GM12878 (cell line): ENCODE results near the gene UBAC2. TPM values are rescaled to one million over a fixed set of nuclear protein-coding genes. Genes with fewer than 3 reads are reported as not detected.
A peak's percentile ranks its signal among the peaks of the same experiment; 100 is the strongest.

ENCODE experiments used
- ATF3 ChIP-seq: IDR thresholded peaks from 2 replicates; pipeline ENCODE4 v1.6.1; 2011; ENCODE audit warnings: low read depth, mild to moderate bottlenecking, low read length, moderate library complexity, borderline replicate concordance; ENCODE audit errors: extremely low read depth
- CEBPB ChIP-seq, 2 experiments: fragments of 150-350 bp in 1 of 2; IDR thresholded peaks; 2 replicates each; pipeline ENCODE4 v1.6.1; 2012 to 2014; ENCODE audit warnings: low read depth in 2 of 2, low read length in 2 of 2, borderline replicate concordance in 1 of 2, inconsistent platforms in 1 of 2
- CUX1 ChIP-seq: IDR thresholded peaks from 2 replicates; pipeline ENCODE4 v1.6.1; 2012; ENCODE audit warnings: improper control_type of control experiment, low read depth, low read length; ENCODE audit not compliant: insufficient replicate concordance
- GATAD2B ChIP-seq: fragments of 450-650 bp; conservative IDR thresholded peaks from 2 replicates; pipeline ENCODE4 v1.6.1; 2017; ENCODE audit warnings: low read depth, mild to moderate bottlenecking, moderate library complexity
- HSF1 ChIP-seq: fragments of 150-350 bp; IDR thresholded peaks from 2 replicates; pipeline ENCODE4 v1.6.1; 2014; ENCODE audit warnings: mild to moderate bottlenecking, low read depth, low read length
- IRF3 ChIP-seq: fragments of 450-650 bp; IDR thresholded peaks from 2 replicates; pipeline ENCODE4 v1.6.1; 2014; ENCODE audit warnings: mild to moderate bottlenecking
- MEF2B ChIP-seq: fragments of 450-650 bp; IDR thresholded peaks from 2 replicates; pipeline ENCODE4 v1.6.1; 2018; ENCODE audit warnings: mild to moderate bottlenecking, moderate library complexity; ENCODE audit not compliant: partially characterized antibody, poor library complexity, severe bottlenecking
- MYC ChIP-seq: IDR thresholded peaks from 2 replicates; pipeline ENCODE4 v1.6.1; 2011; ENCODE audit warnings: mild to moderate bottlenecking, low read length, moderate library complexity, inconsistent platforms; ENCODE audit not compliant: insufficient read depth, insufficient replicate concordance, insufficient read length, severe bottlenecking
- NFIC ChIP-seq: IDR thresholded peaks from 2 replicates; pipeline ENCODE4 v1.6.1; 2012; ENCODE audit warnings: low read depth, mild to moderate bottlenecking, inconsistent platforms, low read length, moderate library complexity
- PAX8 ChIP-seq: fragments of 450-650 bp; IDR thresholded peaks from 2 replicates; pipeline ENCODE4 v1.6.1; 2017; ENCODE audit warnings: mild to moderate bottlenecking, moderate library complexity
- RCOR1 ChIP-seq: conservative IDR thresholded peaks from 2 replicates; pipeline ENCODE4 v1.6.1; 2012; ENCODE audit warnings: low read depth, low read length, improper control_type of control experiment
- SREBF1 ChIP-seq: IDR thresholded peaks from 2 replicates; pipeline ENCODE4 v1.6.1; 2012; ENCODE audit warnings: mild to moderate bottlenecking, low read length
- TARDBP ChIP-seq: IDR thresholded peaks from 2 replicates; pipeline ENCODE4 v1.6.1; 2016; ENCODE audit warnings: borderline replicate concordance
- TCF3 ChIP-seq: IDR thresholded peaks from 2 replicates; pipeline ENCODE4 v1.6.1; 2012; ENCODE audit warnings: low read depth, mild to moderate bottlenecking, low read length, borderline replicate concordance; ENCODE audit not compliant: insufficient read depth
- ZBTB11 ChIP-seq: fragments of 450-650 bp; formaldehyde crosslinking; IDR thresholded peaks from 2 replicates; pipeline ENCODE4 v1.5.0; 2022; ENCODE audit warnings: mild to moderate bottlenecking, missing genetic modification characterization
- ZNF384 ChIP-seq: IDR thresholded peaks from 2 replicates; pipeline ENCODE4 v1.6.1; 2012; ENCODE audit warnings: low read depth, mild to moderate bottlenecking, low read length, improper control_type of control experiment, borderline replicate concordance
- ZZZ3 ChIP-seq: IDR thresholded peaks from 2 replicates; pipeline ENCODE4 v1.6.1; 2011; ENCODE audit warnings: low read depth; ENCODE audit not compliant: control insufficient read depth, insufficient read length
- polyA plus RNA-seq, 11 experiments: library from polyadenylated mRNA; depleted of rRNA in 4 of 11; unstranded in 6 of 11; stranded (reverse) in 5 of 11; fragments of >200 nt; fragmentation: Nextera tagmentation in 4 of 11; fragmentation: Illumina TruSeq in 1 of 11; extraction: Ambion mirVana in 4 of 11; extraction: Trizol in 1 of 11; gene quantifications; 1 replicate in 1 of 11; 2 replicates in 10 of 11; pipeline versions ENCODE4 v1.2.1 to v1.2.3, GENCODE V29; 2011 to 2016; ENCODE audit warnings: inconsistent platforms in 2 of 11, missing spikeins in 2 of 11, low read depth in 1 of 11
- total RNA-seq, 4 experiments: library from RNA; depleted of rRNA in 3 of 4; stranded (reverse); fragments of >200 nt in 3 of 4; fragmentation: Illumina TruSeq in 1 of 4; extraction: Trizol in 1 of 4; gene quantifications; 2 replicates each; pipeline versions ENCODE4 v1.2.1 to v1.2.3, GENCODE V29; 2013 to 2021

The UBAC2 gene
- total and polyA plus RNA-seq, 10 of the 15 experiments (the other 5 are each of a cell fraction or from before 2014, with no cell fraction given) = 3.0 to 54.6 (median 17.4) TPM

- TF ChIP-seq ATF3 (no peak), PAX8 (no peak), NFIC (no peak), ZZZ3 (no peak), RCOR1 (no peak), CEBPB (IDR thresholded peaks at IDR 0.05; ENCODE audit: borderline replicate concordance in 1 of 2, low read depth in 2 of 2, low read length in 2 of 2) (no peak), IRF3 (no peak), HSF1 (no peak), MEF2B (no peak), MYC (no peak), ZBTB11 (peak; percentile 46), TCF3 (no peak), TARDBP (no peak), SREBF1 (no peak), ZNF384 (peak; percentile 73), CUX1 (peak; percentile 66), GATAD2B (no peak)
Observed at GRCh38 chr13:99301056-99301838, 100.6 kb downstream of the UBAC2 start (continued).
